Esophagus muscularis mucosa (tissue), 3 donors: Measurements from ENCODE around the gene SIK3.

Source experiments
- CTCF ChIP-seq, 3 experiments: fragments of 200-600 bp in 2 of 3; fragments of 450-650 bp in 1 of 3; sonication (generic) in 2 of 3; IDR thresholded peaks; one replicate each; pipeline ENCODE4 v1.5.1; 2017 to 2019; ENCODE audit warnings: antibody characterized with exemption in 3 of 3, mild to moderate bottlenecking in 2 of 3, moderate library complexity in 1 of 3
- POLR2A ChIP-seq: fragments of 450-650 bp; IDR thresholded peaks from one replicate; pipeline ENCODE4 v1.6.1; 2017; ENCODE audit warnings: antibody characterized with exemption, moderate library complexity, mild to moderate bottlenecking, low read depth
- POLR2AphosphoS5 ChIP-seq, 2 donors: sonication (generic); formaldehyde crosslinking; IDR thresholded peaks; one replicate each; pipeline ENCODE4 v1.6.1; 2017; ENCODE audit warnings: antibody characterized with exemption in 2 of 2

GRCh38 chr11:116928845-116929244 is 169.4 kb downstream of the SIK3 start:
- TF ChIP-seq CTCF (IDR thresholded peaks at IDR 0.05) (no peak), POLR2AphosphoS5 (IDR thresholded peaks at IDR 0.05) (no peak), POLR2A (no peak)
